AG09309 (cell line): Measurements from ENCODE around the gene PHOX2B.

ENCODE experiments used
- DNase-seq: peaks from one replicate; pipeline ENCODE4 v3.0.0-alpha.2; 2010; ENCODE audit warnings: low read depth
- H3K4me3 ChIP-seq: 2 replicates; pipeline ENCODE4 v1.5.1; 2011; ENCODE audit warnings: mild to moderate bottlenecking, low read depth, low read length, moderate library complexity; ENCODE audit not compliant: control insufficient read depth
- TF ChIP-seq, protein P1 (sequence below): IDR thresholded peaks from 2 replicates; pipeline ENCODE4 v1.5.1; 2011; ENCODE audit warnings: mild to moderate bottlenecking, low read depth, low read length, inconsistent platforms; ENCODE audit not compliant: insufficient read depth, control insufficient read depth; ENCODE audit errors: missing control alignments

PHOX2B gene

DNA sequence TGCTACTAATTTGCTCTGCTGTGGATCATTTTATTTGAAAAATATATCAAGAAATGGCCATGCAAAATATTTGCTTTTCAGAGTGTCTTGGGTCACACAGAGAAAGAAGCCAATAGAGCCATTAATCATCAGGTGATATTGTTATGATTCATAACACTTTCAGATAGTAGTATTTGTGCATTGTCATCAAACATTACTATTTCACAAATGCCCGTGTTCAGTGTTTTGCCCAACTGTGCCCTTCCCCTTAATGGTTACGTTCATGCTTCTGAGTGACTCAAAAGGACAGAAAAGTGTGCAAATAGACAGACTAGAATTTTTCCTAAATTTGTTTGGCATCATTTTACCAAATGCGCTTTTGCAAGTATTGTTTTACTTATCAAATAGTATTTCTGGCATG lies 46.5 kb downstream of the PHOX2B start:
- TF ChIP-seq, protein P1, sequence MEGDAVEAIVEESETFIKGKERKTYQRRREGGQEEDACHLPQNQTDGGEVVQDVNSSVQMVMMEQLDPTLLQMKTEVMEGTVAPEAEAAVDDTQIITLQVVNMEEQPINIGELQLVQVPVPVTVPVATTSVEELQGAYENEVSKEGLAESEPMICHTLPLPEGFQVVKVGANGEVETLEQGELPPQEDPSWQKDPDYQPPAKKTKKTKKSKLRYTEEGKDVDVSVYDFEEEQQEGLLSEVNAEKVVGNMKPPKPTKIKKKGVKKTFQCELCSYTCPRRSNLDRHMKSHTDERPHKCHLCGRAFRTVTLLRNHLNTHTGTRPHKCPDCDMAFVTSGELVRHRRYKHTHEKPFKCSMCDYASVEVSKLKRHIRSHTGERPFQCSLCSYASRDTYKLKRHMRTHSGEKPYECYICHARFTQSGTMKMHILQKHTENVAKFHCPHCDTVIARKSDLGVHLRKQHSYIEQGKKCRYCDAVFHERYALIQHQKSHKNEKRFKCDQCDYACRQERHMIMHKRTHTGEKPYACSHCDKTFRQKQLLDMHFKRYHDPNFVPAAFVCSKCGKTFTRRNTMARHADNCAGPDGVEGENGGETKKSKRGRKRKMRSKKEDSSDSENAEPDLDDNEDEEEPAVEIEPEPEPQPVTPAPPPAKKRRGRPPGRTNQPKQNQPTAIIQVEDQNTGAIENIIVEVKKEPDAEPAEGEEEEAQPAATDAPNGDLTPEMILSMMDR, result no peak
- no peak for DNase-seq

DNA sequence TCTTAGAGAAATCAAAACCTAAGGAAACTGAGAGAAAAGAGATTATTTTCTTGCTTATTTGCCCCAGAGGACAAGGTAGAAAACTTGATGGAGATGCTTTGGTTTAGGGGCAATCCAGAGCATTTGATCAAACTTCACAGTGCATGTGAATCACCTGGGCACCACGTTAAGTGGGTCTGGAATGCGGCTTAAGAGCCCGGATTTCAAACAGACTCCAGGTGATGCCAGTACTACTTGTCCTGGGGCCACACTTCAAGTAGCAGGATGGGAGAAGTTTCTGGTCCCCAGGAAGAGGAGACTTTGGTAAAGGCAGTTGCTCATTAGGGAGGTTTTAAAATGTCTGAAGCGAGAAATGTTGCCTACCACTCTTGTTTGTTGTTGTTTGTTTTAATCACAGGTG lies 51.8 kb downstream of the PHOX2B start:
- TF ChIP-seq, protein P1, result no peak
- no peak overlapping the region for H3K4me3 ChIP-seq
- no peak for DNase-seq

More for the DNA sequence above, 46.5 kb downstream of the PHOX2B start:
- H3K4me3 ChIP-seq, result no peak overlapping the region

DNA sequence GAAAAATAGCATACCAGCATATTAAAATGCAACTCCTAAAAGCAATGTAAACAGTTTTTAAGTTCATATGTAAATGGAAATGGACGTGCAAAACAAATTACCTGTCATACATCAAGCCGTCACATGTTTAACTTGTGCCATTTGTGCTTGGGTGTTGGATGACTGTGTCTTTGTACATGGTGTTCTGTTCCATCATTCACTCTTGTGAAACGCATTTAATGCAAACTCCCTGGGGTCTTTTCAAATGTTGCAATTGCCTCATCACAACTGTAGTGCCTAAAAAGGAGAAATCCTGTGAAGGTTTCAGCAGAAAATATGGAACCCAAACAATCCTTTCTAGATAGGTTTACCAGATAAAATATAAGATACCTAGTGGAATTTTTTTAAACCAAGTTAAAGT lies 52.4 kb downstream of the PHOX2B start:
- TF ChIP-seq, protein P1, result no peak
- DNase-seq, result no peak
- H3K4me3 ChIP-seq, result no peak overlapping the region
